Cardiac muscle cell (in vitro differentiated cells and primary cell): ENCODE measurements around the gene CHST8. TPM values are rescaled to one million over a fixed set of nuclear protein-coding genes. Genes with fewer than 3 reads are reported as not detected.

Source experiments
- DNase-seq, 2 donors: peaks; one replicate each; pipeline versions ENCODE4 v3.0.0 to v3.0.0-alpha.2; 2010 to 2017; ENCODE audit warnings: low read depth in 1 of 2, low spot score in 1 of 2
- H3K27ac ChIP-seq: fragments of 200-600 bp; sonication (generic); 2 replicates; pipeline ENCODE4 v1.5.1; 2016
- H3K27me3 ChIP-seq: fragments of 200-600 bp; sonication (generic); 2 replicates; pipeline ENCODE4 v1.6.0; 2016; ENCODE audit warnings: control low read depth
- H3K36me3 ChIP-seq: fragments of 200-600 bp; sonication (generic); 2 replicates; pipeline ENCODE4 v1.5.1; 2016; ENCODE audit warnings: control low read depth
- H3K4me1 ChIP-seq: fragments of 200-600 bp; sonication (generic); 2 replicates; pipeline ENCODE4 v1.8.1; 2017; ENCODE audit warnings: low read depth, mild to moderate bottlenecking, mixed run types
- H3K4me3 ChIP-seq: fragments of 200-600 bp; sonication (generic); 2 replicates; pipeline ENCODE4 v1.5.1; 2016; ENCODE audit warnings: mild to moderate bottlenecking
- H3K9me3 ChIP-seq: fragments of 200-600 bp; sonication (generic); 2 replicates; pipeline ENCODE4 v1.5.1; 2017; ENCODE audit warnings: low read depth, mild to moderate bottlenecking, control low read depth
- CTCF ChIP-seq: IDR thresholded peaks from 2 replicates; pipeline ENCODE4 v1.5.1; 2012; ENCODE audit warnings: low read depth, mild to moderate bottlenecking, low read length
- polyA plus RNA-seq: library from polyadenylated mRNA; unstranded; fragments of >200 nt; fragmentation: Nextera tagmentation; extraction: Ambion mirVana; gene quantifications from 2 replicates; pipeline ENCODE4 v1.2.1, GENCODE V29; 2016
- total RNA-seq: library from RNA; depleted of rRNA; stranded (reverse); fragments of >200 nt; gene quantifications from 2 replicates; pipeline ENCODE4 v1.2.3, GENCODE V29; 2016

Gene CHST8
- total and polyA plus RNA-seq, 2 experiments from 2014 or later: 0.84 to 0.89 TPM

DNA sequence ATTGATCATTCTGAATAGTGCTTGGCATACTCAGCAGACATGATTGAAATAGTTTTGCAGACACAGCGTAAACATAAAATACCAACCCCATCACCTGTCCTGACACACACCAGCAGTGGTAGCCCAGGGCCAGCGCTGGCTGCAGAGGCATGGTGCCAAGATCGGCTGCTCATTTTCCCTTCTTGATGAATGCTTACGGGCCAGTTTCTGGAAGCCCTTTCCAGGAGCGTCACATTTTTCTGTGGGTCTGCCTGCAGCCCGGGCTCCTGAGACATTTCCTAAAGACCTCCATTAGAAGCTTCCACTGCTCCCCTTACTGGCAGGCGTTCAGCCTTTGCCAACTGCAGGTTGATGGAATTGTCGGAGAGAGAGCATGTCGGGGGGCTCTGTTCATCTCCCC is 48.6 kb downstream of the CHST8 start:
- Histone ChIP-seq H3K36me3 (no peaks in the 10 kb centered on the region), H3K9me3 (no peaks in the 10 kb centered on the region), H3K27me3 (no peaks in the 10 kb centered on the region), H3K27ac (no peak overlapping the region), H3K4me3 (no peak overlapping the region), H3K4me1 (no peaks in the 10 kb centered on the region)
- no peak for DNase-seq
- no peak for TF ChIP-seq CTCF

- no peak overlapping the region for H3K4me3 ChIP-seq
- no peak overlapping the region for H3K27ac ChIP-seq
- no peak for DNase-seq
- H3K36me3 ChIP-seq: no peaks in the 10 kb centered on the region
- TF ChIP-seq CTCF: no peak
- H3K9me3 ChIP-seq: no peaks in the 10 kb centered on the region
- no peaks in the 10 kb centered on the region for H3K27me3 ChIP-seq
- no peaks in the 10 kb centered on the region for H3K4me1 ChIP-seq
Measured at GRCh38 chr19:33671211-33671610, 49.5 kb downstream of the CHST8 start.

DNA sequence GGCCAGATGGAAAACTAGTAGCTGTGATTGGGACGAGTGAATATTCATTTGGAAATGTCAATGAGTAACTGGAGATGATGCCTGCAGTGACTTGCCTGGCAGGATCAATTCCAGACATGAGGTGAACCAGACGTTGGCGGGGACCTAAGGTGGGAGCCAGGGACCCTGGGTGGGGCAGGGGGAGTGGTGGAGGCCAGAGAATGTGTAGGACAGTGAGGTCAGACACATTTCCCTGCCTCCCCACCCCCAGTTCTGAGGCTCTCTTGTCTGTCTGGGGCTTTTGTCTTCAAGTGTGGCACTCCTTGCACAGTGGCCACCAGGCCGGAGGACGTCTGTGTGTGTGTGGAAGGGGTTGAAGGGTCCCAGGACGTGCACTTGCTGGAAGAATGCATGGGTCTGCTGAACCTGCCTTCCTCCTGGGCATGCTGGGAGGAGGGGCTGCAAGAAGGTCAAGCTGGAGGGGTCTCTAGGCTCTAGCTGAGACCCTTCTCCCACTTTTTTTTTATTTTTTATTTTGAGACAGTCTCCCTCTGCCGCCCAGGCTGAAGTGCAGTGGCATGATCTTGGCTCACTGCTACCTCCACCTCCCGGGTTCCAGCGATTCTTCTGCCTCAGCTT is 51.6 kb downstream of the CHST8 start:
- Histone ChIP-seq H3K27ac (no peak overlapping the region), H3K4me3 (no peak overlapping the region), H3K27me3 (no peaks in the 10 kb centered on the region), H3K9me3 (no peaks in the 10 kb centered on the region), H3K4me1 (no peaks in the 10 kb centered on the region), H3K36me3 (no peaks in the 10 kb centered on the region)
- no peak for TF ChIP-seq CTCF
- no peak for DNase-seq

DNA sequence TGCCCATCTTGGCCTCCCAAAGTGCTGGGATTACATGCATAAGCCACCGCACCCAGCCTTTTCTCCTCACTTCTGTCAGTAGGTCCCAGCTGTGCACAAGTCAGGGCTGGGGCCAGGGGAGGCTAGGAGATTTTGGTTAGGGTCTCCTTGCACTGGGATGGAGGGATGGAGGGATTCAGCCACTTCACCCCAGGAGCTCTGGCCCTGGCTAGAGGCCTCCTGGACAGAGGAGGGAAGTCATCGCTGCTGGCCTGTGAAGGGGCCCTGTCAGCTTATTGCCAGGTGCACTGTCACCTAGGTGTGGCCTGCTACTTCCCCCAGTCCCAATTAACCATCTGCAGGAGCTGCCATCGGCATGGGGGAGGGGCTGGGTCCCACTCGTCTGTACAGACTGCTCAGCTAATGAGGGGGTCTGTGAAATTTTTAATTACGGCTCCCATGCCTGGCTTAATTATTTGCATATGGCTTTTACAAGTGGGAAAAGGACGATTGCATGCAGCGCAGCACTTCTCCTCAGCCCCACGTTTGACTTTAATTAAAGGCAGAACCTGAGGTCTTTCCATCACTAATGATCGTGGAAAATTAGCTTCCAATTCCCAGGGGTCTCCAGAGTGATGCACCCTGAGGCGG is 52.4 kb downstream of the CHST8 start:
- H3K27me3 ChIP-seq: no peaks in the 10 kb centered on the region
- TF ChIP-seq CTCF: no peak
- no peaks in the 10 kb centered on the region for H3K4me1 ChIP-seq
- H3K9me3 ChIP-seq: no peaks in the 10 kb centered on the region
- H3K36me3 ChIP-seq: no peaks in the 10 kb centered on the region
- H3K4me3 ChIP-seq: no peak overlapping the region
- DNase-seq: no peak
- H3K27ac ChIP-seq: no peak overlapping the region

DNA sequence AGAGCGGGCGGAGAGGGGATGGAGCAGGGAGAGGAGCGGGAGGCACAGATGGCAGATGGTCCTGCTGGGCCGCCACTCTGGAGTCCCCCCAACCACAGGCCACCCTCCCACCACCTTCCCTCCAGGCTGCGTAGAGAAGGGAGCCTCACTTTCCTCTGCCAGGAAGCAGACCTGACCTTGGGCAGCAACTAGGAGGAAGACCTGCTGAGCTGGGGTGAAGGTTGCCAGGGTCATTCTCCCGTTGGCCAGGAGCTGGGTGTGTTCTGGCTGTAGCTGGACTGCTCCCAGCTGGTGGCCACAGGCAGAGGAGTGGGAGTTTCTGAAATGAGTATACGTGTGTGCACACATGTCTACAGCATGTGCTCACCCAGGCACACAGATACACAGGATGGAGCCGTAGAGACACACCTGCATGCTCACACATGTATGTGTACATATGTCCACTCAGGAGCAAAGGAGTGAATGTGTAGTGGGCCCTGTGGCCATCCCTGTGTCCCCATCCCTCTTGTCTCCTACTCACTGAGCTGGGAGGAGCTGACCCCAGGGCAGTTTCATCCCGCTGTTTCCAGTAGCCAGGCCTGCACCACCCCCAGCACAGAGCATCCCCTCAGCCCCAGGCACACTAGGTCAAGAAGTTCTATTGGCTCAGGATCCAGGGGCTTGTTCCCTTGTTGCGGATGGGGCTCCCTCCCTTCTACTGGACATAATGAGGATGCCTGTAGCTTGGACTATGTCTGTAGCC is 53.0 kb downstream of the CHST8 start:
- H3K4me1 ChIP-seq: no peaks in the 10 kb centered on the region
- no peak overlapping the region for H3K4me3 ChIP-seq
- H3K27ac ChIP-seq: no peak overlapping the region
- H3K27me3 ChIP-seq: no peaks in the 10 kb centered on the region
- no peak for TF ChIP-seq CTCF
- no peak for DNase-seq
- no peaks in the 10 kb centered on the region for H3K9me3 ChIP-seq
- no peaks in the 10 kb centered on the region for H3K36me3 ChIP-seq
